ENCODE measurements around the gene AR.

Gene AR

DNA sequence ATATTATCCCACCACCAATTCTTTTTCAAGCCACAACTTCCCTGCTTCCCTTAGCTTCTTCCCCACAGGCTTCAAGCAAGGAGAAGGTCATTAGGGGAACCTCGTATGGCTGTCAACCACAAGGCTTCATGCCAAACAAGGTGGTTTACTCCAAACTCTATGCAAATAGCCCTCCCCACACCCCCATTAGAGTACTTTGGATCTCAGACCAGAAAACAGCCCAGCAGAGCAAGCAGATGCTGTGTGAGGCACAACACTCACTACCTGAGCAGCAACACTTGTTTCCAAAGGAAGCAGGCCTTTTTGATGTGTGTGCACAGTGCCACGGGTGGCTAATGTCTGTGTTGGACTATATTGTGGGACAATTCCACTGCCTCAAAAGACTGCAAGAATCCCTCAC is 189.0 kb downstream of the AR start:
- Histone ChIP-seq H3K9me3 (ENCODE audit: low read length) (no peaks in the 10 kb centered on the region), H3K27me3 (ENCODE audit: control insufficient read depth in 1 of 2, insufficient read depth in 2 of 2, low read length in 2 of 2) (no peaks in the 10 kb centered on the region), H3K4me1 (ENCODE audit: insufficient read depth, low read length) (no peaks in the 10 kb centered on the region), H3K27ac (ENCODE audit: low read depth, low read length) (no peak overlapping the region), H3K4me3 (ENCODE audit: low read depth in 1 of 2, low read length in 2 of 2) (no peak overlapping the region), H3K36me3 (ENCODE audit: insufficient read depth, low read length) (no peaks in the 10 kb centered on the region), H3K9ac (ENCODE audit: low read length) (no peak overlapping the region)

DNA sequence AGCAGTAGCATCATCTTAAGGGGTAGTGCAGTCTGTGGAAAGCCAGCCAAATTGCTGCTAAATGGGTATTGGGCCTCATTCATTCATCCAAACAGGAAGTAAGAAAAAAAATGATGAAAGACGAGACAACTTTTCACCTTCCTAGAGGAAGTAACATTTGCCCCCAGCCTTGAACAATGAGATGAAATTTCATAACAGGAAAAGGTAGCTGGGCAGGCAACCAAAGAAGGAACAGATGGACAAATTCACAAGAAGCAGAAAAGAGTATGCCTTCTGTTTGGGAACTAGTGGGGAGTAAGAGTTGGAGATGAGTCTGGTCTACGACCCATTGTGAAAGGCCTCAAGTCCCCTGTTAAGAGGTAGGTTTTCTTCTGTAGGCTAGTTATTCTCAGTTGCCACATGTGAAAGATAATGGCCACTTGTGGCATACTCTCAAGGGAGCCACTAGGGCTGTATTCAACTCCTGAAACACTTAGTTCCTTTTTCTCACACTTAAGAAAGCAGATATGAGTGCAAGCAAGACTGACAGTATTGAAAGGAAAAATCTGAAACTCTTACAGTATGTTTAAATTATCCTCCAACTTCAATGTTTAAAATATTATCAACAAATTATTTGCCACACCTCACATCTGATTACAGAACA is 190.4 kb downstream of the AR start:
- no peaks in the 10 kb centered on the region for H3K27me3 ChIP-seq (ENCODE audit: control insufficient read depth in 1 of 2, insufficient read depth in 2 of 2, low read length in 2 of 2)
- no peak overlapping the region for H3K27ac ChIP-seq (ENCODE audit: low read depth, low read length)
- H3K4me1 ChIP-seq (ENCODE audit: insufficient read depth, low read length): no peaks in the 10 kb centered on the region
- H3K4me3 ChIP-seq (ENCODE audit: low read depth in 1 of 2, low read length in 2 of 2): no peak overlapping the region
- H3K9me3 ChIP-seq (ENCODE audit: low read length): no peaks in the 10 kb centered on the region
- H3K9ac ChIP-seq (ENCODE audit: low read length): no peak overlapping the region
- H3K36me3 ChIP-seq (ENCODE audit: insufficient read depth, low read length): no peaks in the 10 kb centered on the region

DNA sequence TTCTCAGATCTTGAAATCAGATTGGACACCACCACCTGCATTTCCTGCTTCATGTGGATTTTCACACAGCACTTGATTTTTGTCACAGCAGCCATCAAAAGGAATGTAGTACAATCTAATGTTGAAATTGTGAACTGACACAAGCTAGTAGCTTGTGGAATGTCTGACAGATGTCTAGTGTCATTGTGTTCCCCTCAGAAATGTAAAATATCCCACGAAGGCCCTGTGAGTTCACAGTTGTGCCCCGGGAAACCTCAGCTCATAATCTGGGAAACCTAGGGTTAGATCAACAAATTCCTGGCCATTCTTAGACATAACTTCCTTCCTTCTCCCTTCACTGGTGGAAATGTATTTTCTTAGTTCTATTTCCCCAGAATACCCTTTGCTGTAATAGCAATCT is 205.7 kb downstream of the AR start:
- no peak overlapping the region for H3K9ac ChIP-seq (ENCODE audit: low read length)

DNA sequence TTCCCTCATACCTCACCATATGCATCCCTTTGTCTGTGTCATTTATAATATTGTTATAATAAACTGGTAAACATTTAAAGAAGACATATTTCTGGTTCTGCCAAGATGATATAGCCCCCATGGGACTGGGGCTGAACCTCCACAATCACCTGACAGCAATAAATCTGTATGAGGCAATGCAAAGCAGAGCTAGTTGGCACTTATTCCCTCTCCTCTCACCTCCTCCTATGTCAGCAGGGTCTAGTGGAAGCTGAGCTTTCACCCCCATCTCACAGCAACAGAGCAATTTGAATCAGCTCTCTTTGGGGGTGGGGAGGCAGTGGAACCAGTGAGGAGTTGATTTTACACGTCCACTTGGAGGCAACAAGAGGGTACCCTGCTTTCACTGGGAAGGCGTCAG is 206.9 kb downstream of the AR start:
- H3K9me3 ChIP-seq (ENCODE audit: low read length): no peaks in the 10 kb centered on the region
- no peak overlapping the region for H3K9ac ChIP-seq (ENCODE audit: low read length)
- H3K4me1 ChIP-seq (ENCODE audit: insufficient read depth, low read length): no peaks in the 10 kb centered on the region
- H3K4me3 ChIP-seq (ENCODE audit: low read depth in 1 of 2, low read length in 2 of 2): no peak overlapping the region
- H3K27ac ChIP-seq (ENCODE audit: low read depth, low read length): no peak overlapping the region
- H3K36me3 ChIP-seq (ENCODE audit: insufficient read depth, low read length): no peaks in the 10 kb centered on the region
- no peaks in the 10 kb centered on the region for H3K27me3 ChIP-seq (ENCODE audit: control insufficient read depth in 1 of 2, insufficient read depth in 2 of 2, low read length in 2 of 2)

More for the DNA sequence above, 205.7 kb downstream of the AR start:
- Histone ChIP-seq H3K27me3 (ENCODE audit: control insufficient read depth in 1 of 2, insufficient read depth in 2 of 2, low read length in 2 of 2) (no peaks in the 10 kb centered on the region), H3K4me1 (ENCODE audit: insufficient read depth, low read length) (no peaks in the 10 kb centered on the region), H3K9me3 (ENCODE audit: low read length) (no peaks in the 10 kb centered on the region), H3K36me3 (ENCODE audit: insufficient read depth, low read length) (no peaks in the 10 kb centered on the region), H3K4me3 (ENCODE audit: low read depth in 1 of 2, low read length in 2 of 2) (no peak overlapping the region), H3K27ac (ENCODE audit: low read depth, low read length) (no peak overlapping the region)

DNA sequence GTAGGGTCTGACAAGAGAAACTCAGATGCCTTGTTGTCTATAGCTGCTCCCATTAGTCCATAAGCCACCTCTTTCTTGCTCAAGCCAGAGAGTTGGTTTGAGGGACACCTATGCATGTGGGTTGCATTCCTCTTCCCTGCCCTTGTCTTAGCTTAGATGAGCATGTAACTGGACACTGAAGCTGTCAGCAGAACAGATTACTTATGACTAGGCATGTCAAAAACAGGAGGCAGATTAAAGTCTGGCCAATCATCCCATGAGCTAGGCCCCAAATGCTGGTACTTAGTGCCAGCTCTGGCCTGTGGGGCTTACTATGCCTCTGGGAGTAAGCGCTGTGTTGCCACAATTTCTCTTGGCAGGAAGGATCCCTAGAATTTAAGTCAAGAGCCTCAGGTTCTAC is 215.2 kb downstream of the AR start:
- Histone ChIP-seq H3K27me3 (ENCODE audit: control insufficient read depth in 1 of 2, insufficient read depth in 2 of 2, low read length in 2 of 2) (no peaks in the 10 kb centered on the region), H3K27ac (ENCODE audit: low read depth, low read length) (no peak overlapping the region), H3K36me3 (ENCODE audit: insufficient read depth, low read length) (no peaks in the 10 kb centered on the region), H3K9me3 (ENCODE audit: low read length) (no peaks in the 10 kb centered on the region), H3K9ac (ENCODE audit: low read length) (no peak overlapping the region), H3K4me1 (ENCODE audit: insufficient read depth, low read length) (no peaks in the 10 kb centered on the region), H3K4me3 (ENCODE audit: low read depth in 1 of 2, low read length in 2 of 2) (no peak overlapping the region)

DNA sequence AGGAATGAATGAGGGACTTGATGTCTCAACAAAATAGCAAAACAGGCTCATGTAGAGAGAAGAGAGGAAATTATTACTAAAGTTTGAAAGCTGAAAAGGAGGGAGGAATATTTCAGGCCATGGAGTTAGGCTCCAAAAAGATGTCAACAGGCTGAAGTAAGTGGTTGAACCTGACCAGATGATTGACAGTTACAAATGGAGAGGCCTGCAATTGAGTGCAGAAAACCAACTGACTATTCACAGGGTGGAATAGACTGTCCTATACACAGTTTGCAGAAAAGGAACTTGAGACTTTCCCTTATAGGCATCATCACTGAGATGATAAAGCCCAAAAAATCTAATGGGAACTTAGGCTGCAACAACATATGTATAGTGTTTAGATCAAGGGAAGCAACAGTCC is 233.3 kb downstream of the AR start:
- Histone ChIP-seq H3K9ac (ENCODE audit: low read length) (no peak overlapping the region), H3K27ac (ENCODE audit: low read depth, low read length) (no peak overlapping the region), H3K4me3 (ENCODE audit: low read depth in 1 of 2, low read length in 2 of 2) (no peak overlapping the region), H3K27me3 (ENCODE audit: control insufficient read depth in 1 of 2, insufficient read depth in 2 of 2, low read length in 2 of 2) (no peaks in the 10 kb centered on the region), H3K9me3 (ENCODE audit: low read length) (no peaks in the 10 kb centered on the region), H3K4me1 (ENCODE audit: insufficient read depth, low read length) (peaks cover 16% of the 10 kb centered on the region), H3K36me3 (ENCODE audit: insufficient read depth, low read length) (no peaks in the 10 kb centered on the region)

DNA sequence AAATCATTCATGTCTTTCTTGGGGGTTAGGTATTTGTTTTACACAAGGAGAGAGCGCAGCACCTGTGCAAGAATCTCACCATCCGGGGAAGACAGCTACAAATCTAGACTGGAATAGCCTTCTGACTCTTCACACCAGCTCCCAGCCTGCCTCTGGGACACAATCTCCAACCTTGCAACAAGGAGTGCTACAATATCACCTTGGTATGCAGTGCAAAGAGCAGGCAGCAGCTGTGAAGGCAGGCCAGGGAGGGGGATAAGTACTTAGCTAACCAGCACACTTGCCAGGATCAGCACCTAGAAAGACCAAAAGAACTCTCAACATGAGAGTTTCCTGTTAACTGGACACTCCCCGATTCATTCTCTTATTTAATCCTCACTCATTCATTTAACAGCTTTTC is 235.3 kb downstream of the AR start:
- H3K27me3 ChIP-seq (ENCODE audit: control insufficient read depth in 1 of 2, insufficient read depth in 2 of 2, low read length in 2 of 2): no peaks in the 10 kb centered on the region
- H3K9ac ChIP-seq (ENCODE audit: low read length): no peak overlapping the region
- no peak overlapping the region for H3K27ac ChIP-seq (ENCODE audit: low read depth, low read length)

More for the DNA sequence above, 235.3 kb downstream of the AR start:
- no peak overlapping the region for H3K4me3 ChIP-seq (ENCODE audit: low read depth in 1 of 2, low read length in 2 of 2)
- peaks cover 16% of the 10 kb centered on the region for H3K4me1 ChIP-seq (ENCODE audit: insufficient read depth, low read length)
- no peaks in the 10 kb centered on the region for H3K9me3 ChIP-seq (ENCODE audit: low read length)
- H3K36me3 ChIP-seq (ENCODE audit: insufficient read depth, low read length): no peaks in the 10 kb centered on the region
